Body of pancreas (tissue), 4 donors: ENCODE measurements around the gene MAPK14.

Experiments used
- POLR2A ChIP-seq, 3 donors: fragments of 450-650 bp; IDR thresholded peaks; one replicate each; pipeline ENCODE4 v1.6.1; 2016; ENCODE audit warnings: antibody characterized with exemption in 3 of 3, mild to moderate bottlenecking in 2 of 3
- TF ChIP-seq, protein P1 (sequence below), 7 experiments: fragments of 450-650 bp in 4 of 7; fragments of 200-600 bp in 3 of 7; sonication (generic) in 3 of 7; IDR thresholded peaks; one replicate each; pipeline ENCODE4 v1.5.1; 2016 to 2019; ENCODE audit warnings: antibody characterized with exemption in 7 of 7

DNA sequence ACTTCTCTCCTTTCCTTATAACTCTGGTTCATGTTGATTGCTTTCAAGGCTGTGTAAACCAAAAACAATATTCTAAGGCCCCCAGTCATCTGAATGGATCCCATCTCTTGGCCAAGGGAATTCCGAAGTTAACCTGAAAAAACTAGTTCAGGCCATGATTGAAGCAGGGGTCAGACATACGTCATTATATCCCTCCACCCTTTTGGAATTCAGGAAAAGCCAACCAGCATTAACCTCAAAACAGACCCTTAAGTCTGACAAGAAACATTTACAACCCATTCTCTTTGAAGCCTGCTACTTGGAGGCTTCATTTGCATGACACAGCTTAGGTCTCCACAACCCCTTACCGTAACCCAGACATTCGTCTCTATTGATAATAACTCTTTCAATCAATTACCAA, 42.9 kb upstream of the MAPK14 start:
- no peak for TF ChIP-seq POLR2A (IDR thresholded peaks at IDR 0.05)
- TF ChIP-seq, protein P1, sequence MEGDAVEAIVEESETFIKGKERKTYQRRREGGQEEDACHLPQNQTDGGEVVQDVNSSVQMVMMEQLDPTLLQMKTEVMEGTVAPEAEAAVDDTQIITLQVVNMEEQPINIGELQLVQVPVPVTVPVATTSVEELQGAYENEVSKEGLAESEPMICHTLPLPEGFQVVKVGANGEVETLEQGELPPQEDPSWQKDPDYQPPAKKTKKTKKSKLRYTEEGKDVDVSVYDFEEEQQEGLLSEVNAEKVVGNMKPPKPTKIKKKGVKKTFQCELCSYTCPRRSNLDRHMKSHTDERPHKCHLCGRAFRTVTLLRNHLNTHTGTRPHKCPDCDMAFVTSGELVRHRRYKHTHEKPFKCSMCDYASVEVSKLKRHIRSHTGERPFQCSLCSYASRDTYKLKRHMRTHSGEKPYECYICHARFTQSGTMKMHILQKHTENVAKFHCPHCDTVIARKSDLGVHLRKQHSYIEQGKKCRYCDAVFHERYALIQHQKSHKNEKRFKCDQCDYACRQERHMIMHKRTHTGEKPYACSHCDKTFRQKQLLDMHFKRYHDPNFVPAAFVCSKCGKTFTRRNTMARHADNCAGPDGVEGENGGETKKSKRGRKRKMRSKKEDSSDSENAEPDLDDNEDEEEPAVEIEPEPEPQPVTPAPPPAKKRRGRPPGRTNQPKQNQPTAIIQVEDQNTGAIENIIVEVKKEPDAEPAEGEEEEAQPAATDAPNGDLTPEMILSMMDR (IDR thresholded peaks at IDR 0.05): no peak
